ENCODE measurements around the gene DNAH2.
A peak's percentile ranks its signal among the peaks of the same experiment; 100 is the strongest.

DNAH2 gene

DNA sequence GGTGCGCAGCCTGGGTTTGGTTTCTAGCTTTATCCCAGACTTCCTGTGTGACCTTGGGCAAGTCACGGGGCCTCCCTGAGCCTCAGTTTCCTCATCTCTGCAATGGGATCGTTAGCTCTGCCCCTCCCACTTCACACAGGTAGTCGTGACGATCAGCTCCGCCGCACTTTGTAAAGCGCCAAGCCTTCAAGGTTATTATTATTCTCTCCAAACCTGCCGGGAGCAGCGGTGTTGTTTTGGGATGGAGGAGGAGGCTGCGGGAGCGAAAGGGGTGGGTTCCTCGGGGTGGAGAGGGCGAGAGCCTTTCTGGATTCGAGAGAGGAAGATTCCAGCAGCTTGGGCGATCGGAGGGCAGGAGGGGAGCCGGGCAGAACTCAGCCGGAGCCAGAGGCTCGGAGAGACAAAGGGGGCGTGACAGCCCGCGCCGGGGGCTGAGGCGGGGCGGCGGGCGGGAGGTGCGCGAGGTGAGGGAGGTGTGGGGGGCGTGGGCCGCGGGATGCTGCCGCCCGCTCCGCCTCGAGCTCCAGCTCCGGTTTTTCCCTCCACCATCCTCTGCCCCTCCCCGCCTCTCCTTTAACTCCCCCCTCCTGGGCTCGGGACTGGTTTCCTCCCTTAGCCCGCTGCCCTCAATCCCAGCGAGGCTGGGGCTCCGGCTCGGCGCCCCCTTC, 12.8 kb upstream of the DNAH2 start, which contains the start of gene EFNB3:
Gene EFNB3, plus strand, starts transcription at position 602 of the 668 bp plus-strand sequence. CDS start 397 bp downstream, outside the sequence.
- DNase-seq = no peak

DNA sequence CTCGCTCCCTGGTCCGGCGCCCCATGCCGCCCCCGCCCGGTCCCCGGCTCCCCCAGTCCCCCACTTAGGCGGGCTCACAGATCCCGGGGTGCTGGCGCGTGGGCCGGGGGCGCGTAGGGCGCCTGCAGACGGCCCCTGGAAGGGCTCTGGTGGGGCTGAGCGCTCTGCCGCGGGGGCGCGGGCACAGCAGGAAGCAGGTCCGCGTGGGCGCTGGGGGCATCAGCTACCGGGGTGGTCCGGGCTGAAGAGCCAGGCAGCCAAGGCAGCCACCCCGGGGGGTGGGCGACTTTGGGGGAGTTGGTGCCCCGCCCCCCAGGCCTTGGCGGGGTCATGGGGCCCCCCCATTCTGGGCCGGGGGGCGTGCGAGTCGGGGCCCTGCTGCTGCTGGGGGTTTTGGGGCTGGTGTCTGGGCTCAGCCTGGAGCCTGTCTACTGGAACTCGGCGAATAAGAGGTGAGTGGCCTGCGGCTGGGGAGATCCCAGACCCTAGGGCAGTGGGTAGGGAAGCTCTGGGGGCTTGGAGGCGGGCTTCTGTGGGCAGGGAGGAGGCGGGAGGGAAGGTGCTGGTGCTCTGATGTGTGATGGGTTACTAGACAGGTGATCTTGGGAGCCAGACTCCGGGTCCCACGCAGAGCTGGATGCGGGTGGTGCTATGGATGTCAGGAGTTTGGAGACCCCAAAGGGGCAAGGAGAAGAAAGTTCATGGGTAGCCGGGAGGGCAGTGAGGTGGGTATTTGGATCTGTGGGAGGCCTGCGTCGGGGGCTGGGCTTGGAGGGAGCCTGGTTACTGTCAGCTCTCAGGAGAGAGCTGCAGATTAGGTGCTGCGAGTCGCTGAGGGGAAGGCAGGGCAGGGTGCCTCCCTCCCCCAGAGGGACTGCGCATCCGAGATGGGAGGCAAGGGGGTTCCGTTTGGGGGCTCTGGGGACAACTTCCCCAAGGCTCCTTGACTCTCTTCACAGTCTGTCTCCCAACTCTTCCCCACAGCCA, 12.0 kb upstream of the DNAH2 start:
- no peak for DNase-seq

DNA sequence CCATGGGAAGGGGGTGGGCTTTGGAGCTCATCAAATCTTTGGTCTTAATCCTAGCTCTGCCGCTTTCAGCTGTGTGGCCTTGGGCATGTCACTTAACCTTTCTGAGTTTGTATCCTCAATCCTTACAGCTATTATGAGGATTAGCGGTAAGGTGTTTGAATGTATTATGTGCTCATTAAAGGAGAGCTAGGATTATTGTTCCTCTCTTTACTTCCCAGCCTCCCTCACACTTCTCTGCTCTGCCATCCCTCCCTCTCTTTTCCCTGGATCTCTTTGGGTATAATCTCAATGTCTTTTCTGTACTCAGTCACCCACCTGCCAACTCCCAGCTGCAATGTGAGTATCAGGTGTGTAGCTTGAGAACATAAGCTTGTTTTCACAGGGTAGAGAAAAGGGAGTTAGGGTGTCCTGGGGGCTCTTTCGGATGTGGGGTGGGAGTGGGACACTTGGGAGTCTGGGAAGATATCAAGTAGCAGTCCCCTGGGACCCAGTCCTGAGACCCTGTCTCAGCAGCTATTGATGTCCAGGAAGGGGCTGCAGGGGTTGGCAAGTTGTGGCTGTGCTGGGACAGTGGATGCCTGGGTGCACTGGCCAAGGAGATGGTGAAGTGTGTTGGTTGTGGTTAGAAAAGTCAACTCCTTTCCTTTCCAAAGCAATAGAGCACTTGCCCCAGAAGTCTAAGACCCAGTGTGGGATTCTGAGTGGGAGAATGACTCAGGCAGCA, 10.8 kb upstream of the DNAH2 start:
- no peak for DNase-seq

DNA sequence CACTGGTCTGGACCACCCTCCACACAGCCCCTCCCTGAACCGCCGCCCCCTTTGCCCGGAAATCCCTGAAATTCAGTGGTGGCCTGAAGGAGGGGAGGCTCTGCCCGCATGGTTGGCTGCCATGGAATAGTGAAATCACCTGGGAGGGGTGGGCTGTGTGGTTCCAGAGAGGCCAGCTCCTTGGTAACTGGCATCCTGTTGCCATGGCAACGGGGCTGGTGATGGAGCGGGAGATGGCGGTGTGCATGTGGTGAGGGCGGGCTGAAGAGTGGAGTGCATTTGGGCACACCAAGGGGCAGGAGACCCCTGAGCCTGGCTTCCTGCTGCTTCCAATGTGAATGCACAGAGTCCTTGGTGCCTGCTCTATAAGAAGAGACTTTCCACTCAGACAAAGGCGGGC, 10.1 kb upstream of the DNAH2 start:
- DNase-seq = no peak

DNA sequence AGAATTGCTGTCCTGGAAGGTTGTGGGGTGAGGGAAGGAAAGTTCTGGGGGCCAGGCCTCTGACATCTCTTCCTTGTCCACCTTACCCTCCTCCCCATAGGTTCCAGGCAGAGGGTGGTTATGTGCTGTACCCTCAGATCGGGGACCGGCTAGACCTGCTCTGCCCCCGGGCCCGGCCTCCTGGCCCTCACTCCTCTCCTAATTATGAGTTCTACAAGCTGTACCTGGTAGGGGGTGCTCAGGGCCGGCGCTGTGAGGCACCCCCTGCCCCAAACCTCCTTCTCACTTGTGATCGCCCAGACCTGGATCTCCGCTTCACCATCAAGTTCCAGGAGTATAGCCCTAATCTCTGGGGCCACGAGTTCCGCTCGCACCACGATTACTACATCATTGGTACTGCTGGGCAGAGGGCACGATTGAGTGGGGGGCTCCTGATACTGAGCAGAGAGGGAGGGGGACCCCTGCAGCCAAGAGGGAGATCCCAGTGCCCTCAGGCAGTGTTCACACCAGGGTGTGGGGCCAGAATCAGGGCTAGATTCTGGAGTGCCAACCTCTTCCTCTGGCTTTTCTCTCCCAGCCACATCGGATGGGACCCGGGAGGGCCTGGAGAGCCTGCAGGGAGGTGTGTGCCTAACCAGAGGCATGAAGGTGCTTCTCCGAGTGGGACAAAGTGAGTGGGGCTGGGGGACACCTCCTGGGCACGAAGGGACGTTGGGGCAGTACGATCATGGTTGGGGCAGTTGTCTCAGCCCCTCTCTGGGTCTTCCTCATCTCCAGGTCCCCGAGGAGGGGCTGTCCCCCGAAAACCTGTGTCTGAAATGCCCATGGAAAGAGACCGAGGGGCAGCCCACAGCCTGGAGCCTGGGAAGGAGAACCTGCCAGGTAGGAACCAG, 9.4 kb upstream of the DNAH2 start:
- no peak for DNase-seq

DNA sequence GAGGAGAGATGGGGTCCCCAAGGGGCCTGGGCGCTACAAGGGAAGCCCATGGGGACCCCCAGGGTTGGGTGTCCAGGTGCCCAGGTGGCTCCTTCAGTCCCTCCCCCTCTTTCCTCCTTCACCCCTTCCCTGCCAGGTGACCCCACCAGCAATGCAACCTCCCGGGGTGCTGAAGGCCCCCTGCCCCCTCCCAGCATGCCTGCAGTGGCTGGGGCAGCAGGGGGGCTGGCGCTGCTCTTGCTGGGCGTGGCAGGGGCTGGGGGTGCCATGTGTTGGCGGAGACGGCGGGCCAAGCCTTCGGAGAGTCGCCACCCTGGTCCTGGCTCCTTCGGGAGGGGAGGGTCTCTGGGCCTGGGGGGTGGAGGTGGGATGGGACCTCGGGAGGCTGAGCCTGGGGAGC, 8.5 kb upstream of the DNAH2 start:
- DNase-seq = no peak

DNA sequence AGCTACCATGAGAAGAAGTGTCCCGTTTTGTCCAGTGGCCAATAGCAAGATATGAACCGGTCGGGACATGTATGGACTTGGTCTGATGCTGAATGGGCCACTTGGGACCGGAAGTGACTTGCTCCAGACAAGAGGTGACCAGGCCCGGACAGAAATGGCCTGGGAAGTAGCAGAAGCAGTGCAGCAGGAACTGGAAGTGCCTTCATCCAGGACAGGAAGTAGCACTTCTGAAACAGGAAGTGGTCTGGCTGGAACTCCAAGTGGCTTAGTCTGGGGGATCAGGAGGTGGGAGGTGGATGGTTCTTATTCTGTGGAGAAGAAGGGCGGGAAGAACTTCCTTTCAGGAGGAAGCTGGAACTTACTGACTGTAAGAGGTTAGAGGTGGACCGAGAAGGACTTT, 7.2 kb upstream of the DNAH2 start:
- no peak for DNase-seq

DNA sequence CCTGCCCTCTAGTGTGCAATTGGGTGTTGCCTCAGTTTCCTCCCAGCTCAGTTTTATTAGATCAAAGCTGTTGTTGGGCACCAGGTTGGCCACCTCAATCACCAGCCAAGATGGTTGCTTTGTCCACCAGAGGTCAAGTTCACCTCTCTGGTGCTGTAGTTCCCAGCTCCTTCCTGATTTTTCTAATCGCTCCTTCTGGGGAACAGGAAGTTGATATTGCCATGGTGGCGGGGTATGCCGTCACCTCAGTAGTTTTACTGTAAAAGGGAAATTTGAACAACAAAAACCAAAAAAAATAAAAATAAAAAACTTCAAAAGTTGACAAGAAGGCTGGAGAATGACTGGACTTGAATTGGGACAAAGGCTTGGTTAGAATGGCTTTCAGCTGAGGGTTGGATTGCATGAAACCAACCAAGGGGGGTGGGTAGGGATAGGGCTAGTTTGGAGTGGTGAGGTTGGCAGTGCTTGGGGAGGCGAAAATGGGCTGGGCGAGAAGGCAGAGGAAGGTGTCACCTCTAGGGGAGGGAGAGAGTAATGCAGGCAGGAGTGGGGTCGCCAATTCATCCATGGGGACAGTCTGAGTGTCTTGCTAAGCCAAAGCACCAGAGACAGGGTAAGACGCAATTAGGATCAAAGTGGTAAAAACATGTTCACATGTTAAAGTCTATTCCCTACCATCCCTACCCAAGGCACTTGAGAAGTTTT, 6.3 kb upstream of the DNAH2 start:
- DNase-seq = peak; percentile 50

DNA sequence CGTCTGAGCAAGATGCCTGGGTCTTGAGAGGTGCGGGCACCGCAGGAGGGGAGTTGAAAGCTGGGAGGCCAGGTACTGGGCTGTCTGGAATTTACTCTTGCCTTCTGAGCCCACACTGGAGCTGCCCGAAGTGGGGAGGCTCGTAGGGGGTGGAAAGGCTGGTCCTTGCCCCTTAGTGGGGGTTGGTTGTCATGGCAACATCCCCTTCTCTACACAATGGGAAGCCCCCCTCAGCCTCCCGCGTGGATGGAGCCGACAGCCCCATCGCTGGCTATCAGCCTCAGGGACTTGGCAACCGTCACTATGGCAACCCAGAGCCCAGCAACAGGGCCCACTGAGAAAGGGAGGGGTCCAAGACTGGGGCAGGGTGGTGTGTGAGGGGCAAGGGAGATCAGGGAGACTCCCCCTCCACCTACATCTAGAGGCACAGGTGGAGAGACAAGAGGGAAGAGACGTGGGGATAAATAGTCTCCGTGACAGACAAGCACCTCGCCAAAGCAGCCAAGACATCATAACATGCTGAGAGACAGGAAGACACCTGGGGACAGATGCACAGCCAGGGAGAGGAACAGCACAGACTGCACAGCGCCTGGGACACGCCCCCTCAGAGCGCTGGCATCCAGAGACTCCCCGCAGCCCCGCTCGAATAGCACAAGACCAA, 5.3 kb upstream of the DNAH2 start:
- no peak for DNase-seq

DNA sequence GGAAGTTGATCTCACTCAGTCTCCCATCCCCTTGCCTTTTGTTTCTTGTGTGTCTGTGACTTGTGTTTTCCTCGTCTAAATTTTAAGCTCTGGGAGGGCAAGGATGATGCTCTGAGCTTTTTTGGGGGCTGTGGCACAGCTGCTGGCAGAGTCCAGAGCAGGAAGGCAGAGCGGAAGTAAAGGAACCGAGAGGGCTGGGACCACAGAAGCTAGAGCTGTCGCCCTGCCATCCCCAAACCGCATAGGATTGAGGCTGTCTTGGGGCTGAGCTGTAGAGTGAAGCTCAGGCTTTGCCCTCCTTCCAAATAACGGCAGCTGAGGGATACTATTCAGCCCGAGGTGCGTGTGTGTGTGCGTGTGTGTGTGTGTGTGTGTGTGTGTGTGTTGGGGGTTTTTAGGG, 3.8 kb upstream of the DNAH2 start:
- DNase-seq = no peak

DNA sequence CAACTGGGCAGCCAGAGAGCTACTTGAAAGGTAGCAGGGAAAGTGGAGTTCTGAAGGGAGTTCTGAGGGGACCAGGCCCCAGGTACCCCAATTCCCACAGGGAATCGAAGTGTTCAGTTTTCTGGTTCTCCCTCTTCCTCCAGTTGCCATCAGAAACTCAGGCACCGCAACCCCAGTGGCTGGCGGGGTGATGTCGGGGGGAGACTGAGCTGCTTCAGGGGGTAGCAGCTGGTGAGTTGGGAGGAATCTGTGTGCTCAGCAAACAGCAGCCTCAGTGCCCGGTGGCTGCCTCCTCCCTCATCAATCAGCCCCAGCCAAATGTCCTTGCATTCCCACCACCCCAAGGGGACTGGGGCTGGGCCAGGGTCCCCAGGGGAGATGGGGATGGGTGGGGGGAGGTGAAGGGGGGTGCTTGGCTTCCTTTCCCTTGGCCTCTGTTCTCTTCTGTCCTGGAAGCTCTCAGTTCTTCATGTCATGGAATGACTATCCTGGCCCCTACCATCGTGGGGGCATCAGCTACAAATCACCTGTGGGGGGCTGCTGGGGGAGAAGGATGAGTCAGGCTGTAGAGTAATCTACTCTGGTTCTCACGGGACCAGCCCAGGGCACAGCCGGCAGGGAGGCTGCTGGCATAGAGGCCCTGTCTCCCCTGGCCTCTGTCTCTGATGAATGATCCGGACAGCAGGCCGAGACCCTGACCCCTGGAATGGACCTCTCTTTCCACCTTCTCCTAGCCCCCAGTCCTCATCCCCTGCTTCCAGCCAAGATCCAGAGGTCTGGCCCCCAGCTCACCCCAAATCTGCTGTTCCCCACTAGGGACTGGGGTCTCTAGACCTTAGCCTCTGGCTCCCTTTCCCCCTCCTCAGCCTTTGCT, 2.6 kb upstream of the DNAH2 start:
- no peak for DNase-seq

DNA sequence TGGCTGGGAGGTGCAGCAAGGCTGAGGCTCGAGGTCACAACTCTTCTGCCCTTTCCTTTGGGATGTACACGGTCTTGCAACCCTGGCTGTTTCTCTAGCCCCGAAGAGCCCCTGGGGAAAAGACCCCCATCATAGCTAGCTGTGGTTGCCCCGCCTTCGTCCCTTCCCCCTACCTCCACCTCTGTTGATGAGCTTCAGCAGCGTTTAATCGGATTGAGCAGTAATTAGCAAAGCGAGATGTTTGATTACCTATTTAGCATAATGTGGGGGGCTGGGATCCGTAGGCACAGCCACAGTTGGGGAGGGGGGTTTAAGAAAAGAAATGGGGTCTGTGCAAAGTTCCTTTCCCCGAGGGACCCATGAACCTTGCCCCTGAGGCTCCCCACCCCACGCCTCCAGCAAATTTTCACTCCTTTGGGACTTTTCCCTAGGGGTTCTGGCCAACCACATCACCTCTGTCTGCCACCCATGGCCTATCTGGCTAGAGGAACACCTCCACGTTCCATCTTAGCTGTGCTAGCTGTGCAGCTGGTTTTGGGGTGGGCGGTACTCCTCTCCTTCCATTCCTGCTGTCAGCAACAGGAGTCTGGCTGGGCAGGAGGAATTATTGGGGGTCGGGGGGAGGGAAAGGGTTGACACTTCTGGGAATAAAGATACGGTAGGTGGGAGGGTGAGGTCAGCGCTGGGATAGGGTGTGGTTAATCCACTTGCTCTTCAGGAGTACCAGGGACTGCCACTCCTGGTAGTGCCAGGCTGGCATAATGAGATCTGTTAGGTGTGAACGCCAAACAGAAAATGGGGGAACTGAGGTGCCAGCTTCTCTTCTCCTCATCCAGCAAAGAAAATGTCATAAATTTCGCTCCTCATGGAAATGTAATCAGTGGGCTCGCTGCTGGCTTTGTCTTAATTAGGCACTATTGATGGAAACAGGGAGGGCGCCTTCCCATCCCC, 1.3 kb upstream of the DNAH2 start:
- no peak for DNase-seq

DNA sequence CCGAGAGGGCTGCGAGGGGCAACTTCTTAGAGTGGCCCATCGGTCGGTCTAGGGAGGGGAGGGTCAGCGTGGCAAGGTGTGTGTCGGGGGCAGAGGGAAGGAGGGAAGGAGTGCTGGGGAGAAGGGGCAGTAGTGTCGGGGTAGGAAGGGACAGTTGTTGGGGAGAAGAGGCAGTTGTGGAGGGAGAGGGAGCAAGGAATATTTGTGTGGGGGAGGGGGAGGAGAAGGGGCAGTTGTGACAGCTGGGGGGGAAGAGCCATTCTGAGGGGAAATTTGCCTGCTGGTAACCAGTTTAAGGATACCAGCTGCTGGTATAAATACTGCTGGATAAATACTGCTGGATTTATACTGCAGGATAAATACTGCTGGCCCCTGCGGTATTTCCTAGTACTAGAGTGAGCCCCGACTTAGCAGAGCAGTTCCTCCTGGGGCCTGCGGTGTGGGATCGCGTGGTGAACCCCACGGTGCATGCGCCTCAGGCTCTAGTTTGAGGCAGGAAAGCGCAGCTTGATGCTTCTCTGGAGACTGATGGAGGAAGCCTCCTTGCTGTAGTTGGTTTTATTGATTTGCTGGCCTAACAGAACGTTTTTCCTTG, 309 bp downstream of the DNAH2 start:
- DNase-seq = peak; percentile 66

DNA sequence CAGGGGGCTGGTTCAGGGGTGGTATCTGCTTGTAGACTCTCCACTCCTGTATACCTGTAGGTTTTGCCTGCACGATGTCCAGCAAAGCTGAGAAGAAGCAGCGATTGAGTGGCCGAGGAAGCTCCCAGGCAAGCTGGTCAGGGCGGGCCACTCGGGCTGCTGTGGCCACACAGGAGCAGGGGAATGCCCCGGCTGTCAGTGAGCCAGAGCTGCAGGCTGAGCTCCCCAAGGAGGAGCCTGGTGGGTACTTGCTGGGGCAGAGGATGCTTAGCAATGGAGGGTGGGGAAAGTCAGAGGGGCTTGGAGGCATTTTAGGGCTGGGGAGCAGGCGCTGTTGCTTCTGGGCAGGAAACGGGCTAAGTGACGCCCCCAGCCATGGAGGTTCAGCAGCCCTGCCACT, 2.1 kb downstream of the DNAH2 start:
- no peak for DNase-seq

DNA sequence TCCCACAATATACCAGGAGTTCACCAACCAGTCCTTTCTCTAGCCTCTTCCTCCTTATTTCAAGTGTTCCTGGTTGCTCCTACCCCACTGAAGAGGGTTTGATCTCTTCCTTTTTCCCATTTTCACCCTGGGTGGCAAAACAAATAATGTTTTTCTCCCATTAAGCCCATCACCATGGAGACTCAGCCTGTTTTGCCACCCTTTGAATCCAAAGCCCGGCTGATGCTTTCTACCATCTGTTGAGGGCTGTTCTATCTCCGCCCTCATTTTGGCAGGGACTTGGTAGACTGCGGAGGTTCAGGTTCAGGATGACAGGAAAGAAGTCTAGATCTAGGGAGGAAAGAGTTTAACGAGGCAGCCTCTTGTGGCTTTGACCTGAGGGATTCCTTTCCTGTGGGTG, 2.6 kb downstream of the DNAH2 start:
- no peak for DNase-seq

DNA sequence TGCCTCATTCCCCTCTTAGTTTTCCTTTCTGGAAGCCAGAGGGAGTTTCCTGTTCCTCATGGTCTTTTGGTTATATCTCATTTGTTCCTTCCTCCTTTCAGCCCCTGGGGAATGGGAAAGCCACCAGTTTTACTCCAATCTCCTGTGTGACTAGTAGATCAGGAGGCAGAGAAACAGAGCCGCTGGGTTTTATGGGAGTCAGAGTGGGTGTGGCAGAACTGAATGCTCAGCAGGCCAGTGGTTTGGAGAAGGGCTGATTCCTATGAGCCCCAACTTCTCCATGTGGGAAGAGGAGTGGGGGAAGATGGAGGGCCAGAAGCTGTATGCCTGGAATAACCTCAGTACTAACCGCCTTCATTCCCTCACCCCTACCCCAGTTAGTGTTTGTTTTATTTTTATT, 4.1 kb downstream of the DNAH2 start:
- no peak for DNase-seq

DNA sequence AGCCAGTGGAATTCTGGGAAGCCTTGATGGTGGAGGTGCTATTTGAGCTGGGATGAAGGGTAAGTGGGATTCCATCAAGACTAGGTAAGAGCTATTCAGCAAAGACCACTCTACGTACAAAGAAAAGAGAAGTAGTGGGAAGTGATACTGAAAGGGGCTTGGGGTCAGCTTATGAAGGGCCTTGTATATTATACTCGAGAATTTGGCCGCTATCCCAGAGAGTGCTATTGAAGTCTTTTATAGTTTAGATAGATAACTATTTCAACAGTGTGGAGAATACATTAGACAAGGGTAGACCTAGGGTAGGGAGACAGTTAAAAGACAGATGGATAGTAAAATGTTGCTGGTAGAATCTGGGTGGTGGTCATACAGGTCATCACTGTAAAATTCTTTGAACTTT, 10.3 kb downstream of the DNAH2 start:
- DNase-seq = no peak

DNA sequence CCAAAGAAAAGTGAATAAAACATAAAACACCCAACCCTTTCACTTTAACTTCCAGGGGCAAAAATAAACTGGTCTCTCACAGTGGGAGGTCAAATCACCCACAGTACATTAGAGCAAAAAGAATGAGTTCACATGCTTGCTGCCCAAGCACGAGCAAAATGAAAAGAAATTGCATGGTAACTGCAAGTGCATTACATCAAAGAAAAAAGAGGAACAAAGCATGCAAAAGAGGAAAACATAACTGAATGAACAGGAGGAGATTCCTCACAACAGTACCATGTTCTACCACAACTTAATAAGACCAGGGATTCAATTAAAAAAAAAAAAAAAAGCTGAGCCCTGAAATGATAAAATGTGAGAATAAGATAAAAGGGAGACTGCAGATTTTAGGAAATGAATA, 12.3 kb downstream of the DNAH2 start:
- DNase-seq = no peak
